Thyroid gland (tissue), 4 donors: Measurements from ENCODE around the gene TC2N. TPM values are rescaled to one million over a fixed set of nuclear protein-coding genes. Genes with fewer than 3 reads are reported as not detected.

ENCODE experiments used
- DNase-seq, 2 donors: peaks; one replicate each; pipeline ENCODE4 v3.0.0-alpha.2; 2019
- H3K27ac ChIP-seq, 3 donors: fragments of 200-600 bp; sonication (generic); 1 replicate in 2 of 3; 2 replicates in 1 of 3; pipeline ENCODE4 v1.5.1; 2016 to 2019; ENCODE audit warnings: mild to moderate bottlenecking in 1 of 3, moderate library complexity in 1 of 3
- H3K27me3 ChIP-seq: fragments of 200-600 bp; sonication (generic); one replicate; pipeline ENCODE4 v1.5.1; 2019
- H3K36me3 ChIP-seq, 2 donors: fragments of 200-600 bp; sonication (generic); one replicate each; pipeline ENCODE4 v1.5.1; 2016 to 2019
- H3K4me1 ChIP-seq, 2 donors: fragments of 200-600 bp; sonication (generic); one replicate each; pipeline ENCODE4 v1.5.1; 2017 to 2019
- H3K4me3 ChIP-seq, 3 donors: fragments of 200-600 bp; sonication (generic); replicated peaks in 1 of 3; 1 replicate in 2 of 3; 2 replicates in 1 of 3; pipeline ENCODE4 v1.5.1; 2016; ENCODE audit warnings: mild to moderate bottlenecking in 1 of 3
- H3K9me3 ChIP-seq: fragments of 200-600 bp; sonication (generic); one replicate; pipeline ENCODE4 v1.5.1; 2017
- CTCF ChIP-seq, 6 experiments: fragments of 200-600 bp in 3 of 6; fragments of 450-650 bp in 3 of 6; sonication (generic) in 3 of 6; IDR thresholded peaks; one replicate each; pipeline ENCODE4 v1.5.1; 2016 to 2019; ENCODE audit warnings: antibody characterized with exemption in 6 of 6, mild to moderate bottlenecking in 2 of 6, inconsistent platforms in 1 of 6, moderate library complexity in 1 of 6
- POLR2A ChIP-seq, 2 donors: fragments of 450-650 bp; IDR thresholded peaks; one replicate each; pipeline ENCODE4 v1.6.1; 2017; ENCODE audit warnings: antibody characterized with exemption in 2 of 2, mild to moderate bottlenecking in 2 of 2, moderate library complexity in 1 of 2
- WGBS, 2 donors: methylation state at CpG; one replicate each; pipeline ENCODE4 v1.1.5; 2017; 5-methylcytosine and 5-hydroxymethylcytosine counted together
- intact Hi-C: fragments of 100-400 bp; cut with DNase I; formaldehyde crosslinking; loops from one replicate; pipeline ENCODE4 v1.15.1; 2023
- total RNA-seq, 4 donors: library from RNA; depleted of rRNA; stranded (reverse); fragments of >200 nt; gene quantifications; one replicate each; pipeline ENCODE4 v1.2.3, GENCODE V29; 2016

The TC2N gene
- total RNA-seq, 4 donors from 2014 or later: 57.5 to 102 (median 78.0) TPM

- no peak for TF ChIP-seq POLR2A (IDR thresholded peaks at IDR 0.05)
- TF ChIP-seq CTCF (IDR thresholded peaks at IDR 0.05): no peak
- peaks cover 26% of the 10 kb centered on the region in 2 donors for H3K4me1 ChIP-seq
- H3K9me3 ChIP-seq: no peaks in the 10 kb centered on the region
- 73 to 83% methylated on average over 1 of the region's 1 CpG for WGBS, 2 donors
- no peak for DNase-seq
- no peaks in the 10 kb centered on the region for H3K36me3 ChIP-seq
- no peaks in the 10 kb centered on the region for H3K27me3 ChIP-seq
- intact Hi-C loops: no loop called here
- no peak overlapping the region for H3K27ac ChIP-seq
- H3K4me3 ChIP-seq: no peak overlapping the region
Measured at GRCh38 chr14:91754185-91754584, 113.2 kb downstream of the TC2N start.

- Histone ChIP-seq H3K27ac (no peak overlapping the region), H3K4me3 (no peak overlapping the region), H3K36me3 (no peaks in the 10 kb centered on the region), H3K9me3 (no peaks in the 10 kb centered on the region), H3K4me1 (peaks cover 26% of the 10 kb centered on the region in 2 donors), H3K27me3 (no peaks in the 10 kb centered on the region)
- DNase-seq: no peak
- WGBS, 2 donors: 62 to 66% methylated on average over 4 of the region's 4 CpGs
- intact Hi-C loops: no loop called here
- TF ChIP-seq CTCF (IDR thresholded peaks at IDR 0.05) (no peak), POLR2A (IDR thresholded peaks at IDR 0.05) (no peak)
Measured at GRCh38 chr14:91753501-91754128, 113.7 kb downstream of the TC2N start.

- WGBS, 2 donors: 25 to 31% methylated on average over 1 of the region's 1 CpG
- no peak overlapping the region for H3K4me3 ChIP-seq
- H3K27me3 ChIP-seq: no peaks in the 10 kb centered on the region
- peaks cover 26% of the 10 kb centered on the region in 2 donors for H3K4me1 ChIP-seq
- TF ChIP-seq POLR2A (IDR thresholded peaks at IDR 0.05) (no peak), CTCF (IDR thresholded peaks at IDR 0.05) (no peak)
- intact Hi-C loops: no loop called here
- no peaks in the 10 kb centered on the region for H3K36me3 ChIP-seq
- H3K27ac ChIP-seq: no peak overlapping the region
- DNase-seq: peak; percentile 19 to 28
- H3K9me3 ChIP-seq: no peaks in the 10 kb centered on the region
Measured at GRCh38 chr14:91752961-91753360, 114.4 kb downstream of the TC2N start.

GRCh38 chr14:91751719-91752118 is 115.6 kb downstream of the TC2N start:
- Histone ChIP-seq H3K27me3 (no peaks in the 10 kb centered on the region), H3K4me3 (no peak overlapping the region), H3K4me1 (peaks cover 26% of the 10 kb centered on the region in 2 donors), H3K9me3 (no peaks in the 10 kb centered on the region), H3K36me3 (no peaks in the 10 kb centered on the region), H3K27ac (no peak overlapping the region)
- intact Hi-C loops: no loop called here
- WGBS, 2 donors: 92 to 98% methylated on average over 2 of the region's 2 CpGs
- DNase-seq: no peak
- no peak for TF ChIP-seq POLR2A (IDR thresholded peaks at IDR 0.05)

GRCh38 chr14:91750634-91751198 is 116.6 kb downstream of the TC2N start:
- intact Hi-C loops: no loop called here
- no peak overlapping the region for H3K4me3 ChIP-seq
- DNase-seq: no peak
- TF ChIP-seq POLR2A (IDR thresholded peaks at IDR 0.05): no peak
- TF ChIP-seq CTCF (IDR thresholded peaks at IDR 0.05): no peak
- peaks cover 24 to 26% of the 10 kb centered on the region in 2 donors for H3K4me1 ChIP-seq
- no peak overlapping the region for H3K27ac ChIP-seq
- WGBS, 2 donors: 93 to 96% methylated on average over 3 of the region's 3 CpGs
- H3K27me3 ChIP-seq: no peaks in the 10 kb centered on the region
- no peaks in the 10 kb centered on the region for H3K9me3 ChIP-seq
- no peaks in the 10 kb centered on the region for H3K36me3 ChIP-seq
